Tibial artery (tissue), 4 donors: ENCODE results near the gene GPR45.

ENCODE experiments used
- DNase-seq, 2 donors: peaks; one replicate each; pipeline ENCODE4 v3.0.0-alpha.2; 2019
- H3K27ac ChIP-seq, 2 donors: fragments of 200-600 bp; sonication (generic) in 1 of 2; 1 replicate in 1 of 2; 2 replicates in 1 of 2; pipeline ENCODE4 v1.5.1; 2018 to 2019; ENCODE audit warnings: mild to moderate bottlenecking in 1 of 2
- H3K27me3 ChIP-seq, 2 donors: fragments of 200-600 bp; sonication (generic) in 1 of 2; one replicate each; pipeline versions ENCODE4 v1.5.1 to v1.6.0; 2016 to 2019
- H3K36me3 ChIP-seq, 3 donors: fragments of 200-600 bp; sonication (generic) in 2 of 3; one replicate each; pipeline ENCODE4 v1.5.1; 2016 to 2019; ENCODE audit warnings: mild to moderate bottlenecking in 2 of 3
- H3K4me1 ChIP-seq, 4 donors: fragments of 200-600 bp; sonication (generic) in 2 of 4; 1 replicate in 3 of 4; 2 replicates in 1 of 4; pipeline ENCODE4 v1.5.1; 2016 to 2019
- H3K4me3 ChIP-seq, 2 donors: fragments of 200-600 bp; sonication (generic) in 1 of 2; 1 replicate in 1 of 2; 2 replicates in 1 of 2; pipeline ENCODE4 v1.5.1; 2018 to 2019; ENCODE audit warnings: mild to moderate bottlenecking in 2 of 2
- H3K9me3 ChIP-seq, 3 donors: fragments of 200-600 bp; sonication (generic) in 1 of 3; one replicate each; pipeline ENCODE4 v1.5.1; 2016 to 2019
- intact Hi-C: fragments of 100-400 bp; cut with DNase I; formaldehyde crosslinking; loops from one replicate; pipeline ENCODE4 v1.15.0; 2023; ENCODE audit warnings: low total_unique reads
- TF ChIP-seq, protein P1 (sequence below), 2 experiments: fragments of 200-600 bp in 1 of 2; fragments of 450-650 bp in 1 of 2; IDR thresholded peaks; one replicate each; pipeline ENCODE4 v1.5.1; 2017 to 2019; ENCODE audit warnings: antibody characterized with exemption in 2 of 2, mild to moderate bottlenecking in 1 of 2, moderate library complexity in 1 of 2

The GPR45 gene, protein sequence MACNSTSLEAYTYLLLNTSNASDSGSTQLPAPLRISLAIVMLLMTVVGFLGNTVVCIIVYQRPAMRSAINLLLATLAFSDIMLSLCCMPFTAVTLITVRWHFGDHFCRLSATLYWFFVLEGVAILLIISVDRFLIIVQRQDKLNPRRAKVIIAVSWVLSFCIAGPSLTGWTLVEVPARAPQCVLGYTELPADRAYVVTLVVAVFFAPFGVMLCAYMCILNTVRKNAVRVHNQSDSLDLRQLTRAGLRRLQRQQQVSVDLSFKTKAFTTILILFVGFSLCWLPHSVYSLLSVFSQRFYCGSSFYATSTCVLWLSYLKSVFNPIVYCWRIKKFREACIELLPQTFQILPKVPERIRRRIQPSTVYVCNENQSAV

GRCh38 chr2:105241443-105241842 is at the start of gene GPR45:
GPR45 (plus strand) TSS chr2:105241743; CDS start chr2:105241859, 116 bp downstream.
- H3K9me3 ChIP-seq = no peaks in the 10 kb centered on the region
- intact Hi-C loops = no loop called here
- H3K36me3 ChIP-seq = no peaks in the 10 kb centered on the region
- H3K27me3 ChIP-seq = peaks cover 0 to 7% of the 10 kb centered on the region in 2 donors
- TF ChIP-seq, protein P1, sequence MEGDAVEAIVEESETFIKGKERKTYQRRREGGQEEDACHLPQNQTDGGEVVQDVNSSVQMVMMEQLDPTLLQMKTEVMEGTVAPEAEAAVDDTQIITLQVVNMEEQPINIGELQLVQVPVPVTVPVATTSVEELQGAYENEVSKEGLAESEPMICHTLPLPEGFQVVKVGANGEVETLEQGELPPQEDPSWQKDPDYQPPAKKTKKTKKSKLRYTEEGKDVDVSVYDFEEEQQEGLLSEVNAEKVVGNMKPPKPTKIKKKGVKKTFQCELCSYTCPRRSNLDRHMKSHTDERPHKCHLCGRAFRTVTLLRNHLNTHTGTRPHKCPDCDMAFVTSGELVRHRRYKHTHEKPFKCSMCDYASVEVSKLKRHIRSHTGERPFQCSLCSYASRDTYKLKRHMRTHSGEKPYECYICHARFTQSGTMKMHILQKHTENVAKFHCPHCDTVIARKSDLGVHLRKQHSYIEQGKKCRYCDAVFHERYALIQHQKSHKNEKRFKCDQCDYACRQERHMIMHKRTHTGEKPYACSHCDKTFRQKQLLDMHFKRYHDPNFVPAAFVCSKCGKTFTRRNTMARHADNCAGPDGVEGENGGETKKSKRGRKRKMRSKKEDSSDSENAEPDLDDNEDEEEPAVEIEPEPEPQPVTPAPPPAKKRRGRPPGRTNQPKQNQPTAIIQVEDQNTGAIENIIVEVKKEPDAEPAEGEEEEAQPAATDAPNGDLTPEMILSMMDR (IDR thresholded peaks at IDR 0.05) = no peak
- no peak for DNase-seq
- no peak within 1 kb of the TSS for H3K4me3 ChIP-seq
- no peaks in the 10 kb centered on the region for H3K4me1 ChIP-seq
- no peak within 1 kb of the TSS for H3K27ac ChIP-seq

- no peaks in the 10 kb centered on the region for H3K9me3 ChIP-seq
- no peak for DNase-seq
- H3K4me1 ChIP-seq = no peaks in the 10 kb centered on the region
- H3K27me3 ChIP-seq = no peaks in the 10 kb centered on the region
- intact Hi-C loops = no loop called here
- H3K4me3 ChIP-seq = no peak overlapping the region
- H3K27ac ChIP-seq = no peak overlapping the region
- TF ChIP-seq, protein P1 (IDR thresholded peaks at IDR 0.05) = no peak
- no peaks in the 10 kb centered on the region for H3K36me3 ChIP-seq
Observed at GRCh38 chr2:105194022-105194675, 47.4 kb upstream of the GPR45 start.

- intact Hi-C loops = no loop called here
- no peaks in the 10 kb centered on the region for H3K36me3 ChIP-seq
- H3K27ac ChIP-seq = no peak overlapping the region
- DNase-seq = no peak
- H3K4me1 ChIP-seq = no peaks in the 10 kb centered on the region
- TF ChIP-seq, protein P1 (IDR thresholded peaks at IDR 0.05) = no peak
- no peak overlapping the region for H3K4me3 ChIP-seq
- no peaks in the 10 kb centered on the region for H3K9me3 ChIP-seq
- H3K27me3 ChIP-seq = no peaks in the 10 kb centered on the region
Observed at GRCh38 chr2:105196651-105197050, 44.9 kb upstream of the GPR45 start.

DNA sequence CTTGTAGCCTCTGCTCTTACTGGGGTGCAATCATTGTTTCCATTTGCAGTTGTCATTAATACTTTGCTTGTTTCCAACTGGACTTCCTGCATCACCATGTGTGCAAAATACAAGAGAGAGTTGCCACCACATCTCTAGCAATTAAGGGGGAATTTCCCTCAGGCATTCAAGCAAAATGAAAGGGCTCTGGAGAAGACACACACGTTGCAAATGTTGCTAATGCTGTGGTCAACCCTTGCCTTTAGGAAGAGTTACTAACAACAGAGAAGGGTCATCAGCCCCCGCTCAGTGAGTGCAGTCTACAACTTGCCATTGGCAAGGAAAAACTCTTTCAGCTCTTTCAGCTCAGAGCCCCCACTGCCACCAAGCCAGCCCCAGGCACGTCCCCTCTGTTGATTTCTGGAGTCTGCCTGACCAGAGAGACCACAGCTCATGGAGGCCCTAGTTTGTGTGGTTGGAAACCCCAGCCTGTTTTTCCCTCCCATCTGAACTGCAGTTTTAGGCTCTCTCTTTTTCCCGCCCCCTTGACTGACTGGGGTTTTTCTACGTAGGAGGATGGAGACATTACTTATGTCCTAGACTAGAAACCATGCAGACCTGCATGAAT is 25.9 kb upstream of the GPR45 start:
- no peak for DNase-seq
- Histone ChIP-seq H3K9me3 (no peaks in the 10 kb centered on the region), H3K27ac (no peak overlapping the region), H3K27me3 (no peaks in the 10 kb centered on the region), H3K36me3 (no peaks in the 10 kb centered on the region), H3K4me1 (no peaks in the 10 kb centered on the region), H3K4me3 (no peak overlapping the region)
- TF ChIP-seq, protein P1 (IDR thresholded peaks at IDR 0.05) = no peak
- intact Hi-C loops = no loop called here

GRCh38 chr2:105220604-105221003 is 20.9 kb upstream of the GPR45 start:
- intact Hi-C loops = no loop called here
- Histone ChIP-seq H3K27ac (no peak overlapping the region), H3K4me1 (no peaks in the 10 kb centered on the region), H3K36me3 (no peaks in the 10 kb centered on the region), H3K27me3 (no peaks in the 10 kb centered on the region), H3K9me3 (no peaks in the 10 kb centered on the region), H3K4me3 (no peak overlapping the region)
- no peak for DNase-seq
- TF ChIP-seq, protein P1 (IDR thresholded peaks at IDR 0.05) = no peak
